Airway epithelial cell (primary cell): ENCODE results near the gene LYRM7. TPM values are rescaled to one million over a fixed set of nuclear protein-coding genes. Genes with fewer than 3 reads are reported as not detected.

Source experiments
- total RNA-seq: library from RNA; depleted of rRNA; stranded (reverse); fragments of >200 nt; gene quantifications from 2 replicates; pipeline ENCODE4 v1.2.3, GENCODE V29; 2015

The LYRM7 gene
- total RNA-seq: 3.9 and 6.6 TPM in 2 replicates

DNA sequence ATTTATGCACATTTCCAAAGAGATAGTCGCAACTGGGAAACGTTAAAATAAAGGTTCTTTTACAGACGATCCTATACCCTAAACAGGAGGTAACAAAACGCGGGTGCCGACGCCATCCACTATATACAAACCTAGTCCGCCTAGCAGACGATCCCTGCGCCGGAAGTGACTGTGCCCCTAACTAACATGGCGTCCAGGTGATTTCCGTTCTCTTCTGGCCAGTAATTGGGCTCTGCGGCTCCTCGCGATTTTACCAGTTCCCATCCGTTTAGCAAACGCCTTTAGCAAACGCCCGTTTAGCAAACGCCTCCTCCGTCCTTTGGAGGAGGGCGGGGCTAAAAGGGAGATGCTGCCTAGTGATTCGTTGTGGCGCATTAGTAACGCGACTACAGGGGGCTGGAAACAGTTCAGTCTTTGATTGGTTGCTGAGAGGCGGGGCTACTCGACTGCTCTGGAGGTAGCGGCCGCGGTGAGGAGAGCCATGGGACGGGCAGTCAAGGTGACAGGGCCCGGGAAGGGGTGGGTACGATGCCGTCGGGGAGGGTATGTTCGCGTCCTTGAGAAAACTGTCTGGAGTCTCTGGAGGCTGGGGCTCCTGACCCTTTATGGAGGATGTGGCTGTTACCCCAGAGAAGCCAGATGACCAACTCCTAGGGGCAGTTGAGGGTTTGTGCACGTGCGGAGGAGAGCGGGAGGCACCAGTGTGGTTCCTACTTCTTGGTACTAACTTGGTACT, at the start of gene LYRM7:
Gene LYRM7 (plus strand): TSS at position 405 of the 736 bp plus-strand sequence. CDS start 77 bp downstream, at position 482.

DNA sequence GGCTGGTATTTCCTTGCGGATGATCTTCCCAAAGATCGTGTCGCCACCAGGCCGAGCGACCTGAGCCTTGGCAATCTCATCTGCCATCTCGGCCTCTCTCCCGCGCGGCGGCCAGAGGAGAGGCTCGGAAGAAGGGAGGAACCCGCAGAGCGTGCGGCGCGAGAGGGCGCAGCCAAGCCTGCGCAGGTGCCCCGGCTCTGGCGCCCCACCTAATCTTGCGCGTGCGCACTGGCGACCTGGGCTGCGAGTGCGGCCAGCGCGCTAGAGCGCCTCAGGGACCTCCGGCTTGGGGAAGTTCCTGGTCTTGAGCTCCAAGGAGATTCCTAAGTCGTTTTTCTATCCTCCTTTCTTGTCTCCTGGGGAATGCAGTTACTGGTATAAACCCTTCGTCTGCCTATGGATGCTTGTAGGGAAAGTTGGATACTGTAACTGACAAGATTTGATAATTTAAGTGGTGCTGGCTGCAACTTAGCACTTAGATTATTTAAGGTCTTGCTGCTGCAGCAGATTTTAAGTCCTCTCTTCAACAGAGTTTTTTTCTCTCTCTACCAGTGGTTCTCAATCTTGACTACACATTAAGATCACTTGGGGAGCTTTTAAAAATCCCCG, 5.5 kb upstream of the LYRM7 start, which contains the start of gene HINT1:
Gene HINT1 (minus strand): TSS at position 138 of the 609 bp plus-strand sequence. CDS start 51 bp downstream, at position 87.

Other genes starting within 250 kb of the LYRM7 start
- 257 and 328 TPM in 2 replicates for gene HINT1, start 5.7 kb upstream of the LYRM7 start, total RNA-seq
- gene CDC42SE2, start 93.1 kb downstream of the LYRM7 start, total RNA-seq: 23.4 and 25.5 TPM in 2 replicates